A673 (cell line): ENCODE measurements around the gene KLF8. TPM values are rescaled to one million over a fixed set of nuclear protein-coding genes. Genes with fewer than 3 reads are reported as not detected.

Source experiments
- BruUV-seq: library from RNA; stranded (reverse); fragments of 400-500 nt; replicated peaks from 2 replicates; lab custom pipeline; 2021; lab: Mats Ljungman, UMichigan
- CTCF ChIA-PET: fragments of 300-600 bp; sonication (Branson Sonifier 250); formaldehyde crosslinking; loops from one replicate; lab custom pipeline; 2022; ENCODE audit warnings: antibody characterized with exemption; lab: Charles Lee
- POLR2A ChIA-PET: fragments of 300-600 bp; sonication (Branson Sonifier 250); formaldehyde crosslinking; loops from one replicate; lab custom pipeline; 2022; ENCODE audit warnings: antibody characterized with exemption; ENCODE audit not compliant: low non-redundant PET; lab: Charles Lee
- DNase-seq: peaks from one replicate; pipeline ENCODE4 v3.0.0-alpha.2; 2015; ENCODE audit warnings: low spot score
- H3K27ac ChIP-seq: fragments of 200-600 bp; sonication (generic); 2 replicates; pipeline ENCODE4 v1.5.1; 2016; ENCODE audit warnings: mixed run types, low read depth, mild to moderate bottlenecking, mixed read lengths, antibody characterized with exemption, low read length; ENCODE audit not compliant: poor library complexity, severe bottlenecking
- H3K27me3 ChIP-seq: fragments of 200-600 bp; sonication (generic); replicated peaks from 2 replicates; pipeline ENCODE4 v1.6.1; 2017; ENCODE audit warnings: mixed run types, low read depth, mild to moderate bottlenecking, mixed read lengths, antibody characterized with exemption, low read length; ENCODE audit not compliant: insufficient read depth, poor library complexity
- H3K36me3 ChIP-seq: fragments of 200-600 bp; sonication (generic); 2 replicates; pipeline ENCODE4 v1.6.1; 2016; ENCODE audit warnings: mixed run types, mild to moderate bottlenecking, mixed read lengths, antibody characterized with exemption, low read length; ENCODE audit not compliant: insufficient read depth, poor library complexity, severe bottlenecking
- H3K4me1 ChIP-seq: fragments of 200-600 bp; sonication (generic); 2 replicates; pipeline ENCODE4 v1.6.1; 2017; ENCODE audit warnings: mixed run types, mild to moderate bottlenecking, mixed read lengths, antibody characterized with exemption, low read length; ENCODE audit not compliant: insufficient read depth, poor library complexity, severe bottlenecking
- H3K4me3 ChIP-seq: fragments of 200-600 bp; sonication (generic); 2 replicates; pipeline ENCODE4 v1.5.1; 2016; ENCODE audit warnings: low read depth, mixed run types, mild to moderate bottlenecking, mixed read lengths, low read length; ENCODE audit not compliant: poor library complexity, severe bottlenecking
- H3K9me3 ChIP-seq: fragments of 200-600 bp; sonication (generic); 2 replicates; pipeline ENCODE4 v1.6.1; 2016; ENCODE audit warnings: mixed run types, low read depth, mild to moderate bottlenecking, mixed read lengths, antibody characterized with exemption, low read length; ENCODE audit not compliant: poor library complexity, severe bottlenecking
- CTCF ChIP-seq: fragments of 300-800, 200-600 bp; sonication (generic); conservative IDR thresholded peaks from 2 replicates; pipeline ENCODE4 v1.5.1; 2017; ENCODE audit warnings: low read depth, mild to moderate bottlenecking, antibody characterized with exemption, low read length, moderate library complexity, mixed read lengths
- EZH2 ChIP-seq: fragments of 200-600 bp; sonication (generic); IDR thresholded peaks from 2 replicates; pipeline ENCODE4 v1.6.1; 2017; ENCODE audit warnings: borderline replicate concordance, low read depth, mild to moderate bottlenecking, mixed read lengths, antibody characterized with exemption, low read length; ENCODE audit not compliant: poor library complexity, severe bottlenecking
- intact Hi-C: fragments of 100-400 bp; cut with micrococcal nuclease; formaldehyde crosslinking; loops from one replicate; pipeline ENCODE4 v1.10.0; 2022; ENCODE audit not compliant: unreplicated experiment
- total RNA-seq: library from RNA; stranded (reverse); gene quantifications from 2 replicates; pipeline ENCODE4 v1.2.3, GENCODE V29; 2021

Gene KLF8
- total RNA-seq, 1 experiment from 2014 or later, result not detected

DNA sequence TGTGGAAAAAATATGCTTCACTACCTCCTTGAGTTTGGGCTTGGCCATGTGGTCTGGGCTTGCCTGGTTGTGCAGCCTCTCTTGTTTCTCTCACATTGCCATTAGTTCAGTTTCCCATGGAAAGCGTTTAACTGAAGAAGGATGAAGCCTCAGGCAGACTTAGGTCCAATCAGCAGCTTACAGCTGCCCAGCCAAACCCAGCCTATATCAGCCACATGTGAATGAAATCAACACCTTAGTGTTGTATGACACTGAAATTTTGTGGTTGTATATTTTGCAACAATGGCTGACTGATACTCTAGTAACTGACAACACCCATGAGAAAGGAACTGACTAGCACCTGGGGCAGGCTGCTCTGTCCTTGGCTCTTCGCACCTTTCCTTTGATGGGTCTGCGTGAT, 81.2 kb downstream of the KLF8 start:
- intact Hi-C loops, result no loop called here
- BruUV-seq, result no TSS peak

DNA sequence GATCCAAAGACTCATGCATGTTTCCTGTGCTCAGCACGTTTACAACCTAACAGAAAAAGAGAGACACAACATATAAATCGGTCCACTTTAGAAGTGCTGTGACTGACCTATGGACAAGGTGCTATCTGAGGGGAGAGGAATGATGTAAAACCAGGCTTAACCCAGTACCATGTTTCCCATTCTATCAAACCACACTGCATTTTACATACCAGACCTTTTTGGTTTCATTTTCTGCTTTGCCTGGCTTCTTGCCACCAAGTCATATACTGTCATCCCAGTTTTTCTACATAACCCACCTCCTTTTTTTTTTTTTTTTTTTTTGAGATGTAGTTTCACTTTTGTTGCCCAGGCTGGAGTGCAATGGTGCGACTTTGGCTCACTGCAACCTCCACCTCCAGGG, 82.2 kb downstream of the KLF8 start:
- no TSS peak for BruUV-seq
- no peaks in the 10 kb centered on the region for H3K4me1 ChIP-seq
- peaks cover 11% of the 10 kb centered on the region for H3K9me3 ChIP-seq
- ChIA-PET POLR2A (no interaction called here), CTCF (no interaction called here)
- no peak overlapping the region for H3K4me3 ChIP-seq
- H3K27ac ChIP-seq, result no peak overlapping the region
- H3K27me3 ChIP-seq, result no peaks in the 10 kb centered on the region
- no peaks in the 10 kb centered on the region for H3K36me3 ChIP-seq
- no peak for DNase-seq
- TF ChIP-seq EZH2 (no peak), CTCF (no peak)
- intact Hi-C loops, result no loop called here

More for the DNA sequence above, 81.2 kb downstream of the KLF8 start:
- TF ChIP-seq CTCF (no peak), EZH2 (no peak)
- H3K9me3 ChIP-seq, result peaks cover 11% of the 10 kb centered on the region
- CTCF ChIA-PET, result no interaction called here
- H3K4me1 ChIP-seq, result no peaks in the 10 kb centered on the region
- H3K36me3 ChIP-seq, result no peaks in the 10 kb centered on the region
- POLR2A ChIA-PET, result no interaction called here
- H3K27ac ChIP-seq, result no peak overlapping the region
- no peak for DNase-seq
- H3K4me3 ChIP-seq, result no peak overlapping the region
- H3K27me3 ChIP-seq, result no peaks in the 10 kb centered on the region

GRCh38 chrX:56318076-56318475, 85.9 kb downstream of the KLF8 start:
- BruUV-seq, result no TSS peak

More at GRCh38 chrX:56318076-56318475, 85.9 kb downstream of the KLF8 start:
- no peaks in the 10 kb centered on the region for H3K27me3 ChIP-seq
- no peak for DNase-seq
- no peak overlapping the region for H3K4me3 ChIP-seq
- H3K9me3 ChIP-seq, result peaks cover 17% of the 10 kb centered on the region
- CTCF ChIA-PET, result no interaction called here
- H3K27ac ChIP-seq, result no peak overlapping the region
- H3K36me3 ChIP-seq, result no peaks in the 10 kb centered on the region
- intact Hi-C loops, result no loop called here
- H3K4me1 ChIP-seq, result no peaks in the 10 kb centered on the region
- POLR2A ChIA-PET, result no interaction called here
- no peak for TF ChIP-seq EZH2
- no peak for TF ChIP-seq CTCF
